ENCODE data around the gene ZNF219. TPM values are rescaled to one million over a fixed set of nuclear protein-coding genes. Genes with fewer than 3 reads are reported as not detected.

ZNF219 gene
- total and polyA plus RNA-seq, 2 of the 13 experiments (the other 11 are each of a cell fraction or from before 2014, with no cell fraction given) = 34.5 to 36.6 TPM

- TF ChIP-seq ZBTB2 (CRISPR knock-in tag; IDR thresholded peaks at IDR 0.05; ENCODE audit: low read depth) (no peak), THYN1 (CRISPR knock-in tag; IDR thresholded peaks at IDR 0.05; ENCODE audit: borderline replicate concordance, low read depth) (no peak), HMG20B (CRISPR knock-in tag; conservative IDR thresholded peaks at IDR 0.05) (no peak), ZNF672 (CRISPR knock-in tag; IDR thresholded peaks at IDR 0.05) (no peak), ZFP1 (CRISPR knock-in tag; IDR thresholded peaks at IDR 0.05) (no peak), SNAPC2 (CRISPR knock-in tag; IDR thresholded peaks at IDR 0.05) (no peak), ZNF614 (CRISPR knock-in tag; IDR thresholded peaks at IDR 0.05; ENCODE audit: borderline replicate concordance) (no peak), RERE (CRISPR knock-in tag; IDR thresholded peaks at IDR 0.05; ENCODE audit: low read depth) (no peak), NCOA5 (CRISPR knock-in tag; IDR thresholded peaks at IDR 0.05) (no peak), ZNF607 (CRISPR knock-in tag; IDR thresholded peaks at IDR 0.05; ENCODE audit: borderline replicate concordance) (no peak; the same call in 1 of the 2 replicates), ATAD3A (CRISPR knock-in tag; IDR thresholded peaks at IDR 0.05) (no peak), MEF2D (CRISPR knock-in tag; IDR thresholded peaks at IDR 0.05) (no peak), ZNF598 (CRISPR knock-in tag; IDR thresholded peaks at IDR 0.05; ENCODE audit: borderline replicate concordance) (no peak; the same call in 1 of the 2 replicates), BHLHE40 (IDR thresholded peaks at IDR 0.05; ENCODE audit: low read length) (no peak), ZNF431 (CRISPR knock-in tag; IDR thresholded peaks at IDR 0.05; ENCODE audit: borderline replicate concordance, low read depth) (no peak), ZGPAT (CRISPR knock-in tag; IDR thresholded peaks at IDR 0.05) (no peak; the same call in 1 of the 2 replicates), CBX1 (IDR thresholded peaks at IDR 0.05; ENCODE audit: low read depth) (peak; percentile 19), ZNF441 (CRISPR knock-in tag; IDR thresholded peaks at IDR 0.05; ENCODE audit: borderline replicate concordance) (no peak)
- TF ChIP-seq, protein P1, sequence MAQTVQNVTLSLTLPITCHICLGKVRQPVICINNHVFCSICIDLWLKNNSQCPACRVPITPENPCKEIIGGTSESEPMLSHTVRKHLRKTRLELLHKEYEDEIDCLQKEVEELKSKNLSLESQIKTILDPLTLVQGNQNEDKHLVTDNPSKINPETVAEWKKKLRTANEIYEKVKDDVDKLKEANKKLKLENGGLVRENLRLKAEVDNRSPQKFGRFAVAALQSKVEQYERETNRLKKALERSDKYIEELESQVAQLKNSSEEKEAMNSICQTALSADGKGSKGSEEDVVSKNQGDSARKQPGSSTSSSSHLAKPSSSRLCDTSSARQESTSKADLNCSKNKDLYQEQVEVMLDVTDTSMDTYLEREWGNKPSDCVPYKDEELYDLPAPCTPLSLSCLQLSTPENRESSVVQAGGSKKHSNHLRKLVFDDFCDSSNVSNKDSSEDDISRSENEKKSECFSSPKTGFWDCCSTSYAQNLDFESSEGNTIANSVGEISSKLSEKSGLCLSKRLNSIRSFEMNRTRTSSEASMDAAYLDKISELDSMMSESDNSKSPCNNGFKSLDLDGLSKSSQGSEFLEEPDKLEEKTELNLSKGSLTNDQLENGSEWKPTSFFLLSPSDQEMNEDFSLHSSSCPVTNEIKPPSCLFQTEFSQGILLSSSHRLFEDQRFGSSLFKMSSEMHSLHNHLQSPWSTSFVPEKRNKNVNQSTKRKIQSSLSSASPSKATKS (CRISPR knock-in tag; IDR thresholded peaks at IDR 0.05) = 0 out of 2 replicates have a peak, but pooled peaks have one; percentile 44
- TF ChIP-seq, protein P2, sequence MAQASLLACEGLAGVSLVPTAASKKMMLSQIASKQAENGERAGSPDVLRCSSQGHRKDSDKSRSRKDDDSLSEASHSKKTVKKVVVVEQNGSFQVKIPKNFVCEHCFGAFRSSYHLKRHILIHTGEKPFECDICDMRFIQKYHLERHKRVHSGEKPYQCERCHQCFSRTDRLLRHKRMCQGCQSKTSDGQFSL (CRISPR knock-in tag; IDR thresholded peaks at IDR 0.05) = no peak
These were observed 6.1 kb upstream of the ZNF219 start (continued) for GRCh38 chr14:21104448-21105060.

All from HepG2 (cell line).